ENCODE data around the gene RAI2.
A peak's percentile ranks its signal among the peaks of the same experiment; 100 is the strongest.
"Not testable (repeated sequence)": the region's sequence is repeated elsewhere in the genome, so short reads cannot be mapped to it uniquely, and the experiment has no call there.

Gene RAI2

DNA sequence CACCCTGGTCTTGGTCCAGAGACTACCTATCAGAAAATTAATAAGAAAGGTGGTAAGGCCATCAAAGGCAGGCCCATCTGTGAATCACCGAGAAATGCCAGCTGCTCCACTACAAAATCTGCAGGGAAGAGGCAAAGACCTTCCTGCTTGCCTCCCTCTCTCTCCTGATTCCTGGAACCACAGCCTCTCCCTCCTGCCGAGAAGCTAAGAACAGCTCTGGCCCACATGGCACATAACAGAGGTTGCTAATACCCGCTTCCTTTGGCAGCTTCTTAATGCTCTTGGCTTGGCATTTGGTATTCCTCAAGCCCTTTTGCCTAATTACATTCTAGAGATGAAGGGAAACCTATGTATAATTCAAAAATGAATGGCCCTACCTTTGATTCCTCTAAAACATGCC is 32.9 kb downstream of the RAI2 start:
- DNase-seq, result no peak

DNA sequence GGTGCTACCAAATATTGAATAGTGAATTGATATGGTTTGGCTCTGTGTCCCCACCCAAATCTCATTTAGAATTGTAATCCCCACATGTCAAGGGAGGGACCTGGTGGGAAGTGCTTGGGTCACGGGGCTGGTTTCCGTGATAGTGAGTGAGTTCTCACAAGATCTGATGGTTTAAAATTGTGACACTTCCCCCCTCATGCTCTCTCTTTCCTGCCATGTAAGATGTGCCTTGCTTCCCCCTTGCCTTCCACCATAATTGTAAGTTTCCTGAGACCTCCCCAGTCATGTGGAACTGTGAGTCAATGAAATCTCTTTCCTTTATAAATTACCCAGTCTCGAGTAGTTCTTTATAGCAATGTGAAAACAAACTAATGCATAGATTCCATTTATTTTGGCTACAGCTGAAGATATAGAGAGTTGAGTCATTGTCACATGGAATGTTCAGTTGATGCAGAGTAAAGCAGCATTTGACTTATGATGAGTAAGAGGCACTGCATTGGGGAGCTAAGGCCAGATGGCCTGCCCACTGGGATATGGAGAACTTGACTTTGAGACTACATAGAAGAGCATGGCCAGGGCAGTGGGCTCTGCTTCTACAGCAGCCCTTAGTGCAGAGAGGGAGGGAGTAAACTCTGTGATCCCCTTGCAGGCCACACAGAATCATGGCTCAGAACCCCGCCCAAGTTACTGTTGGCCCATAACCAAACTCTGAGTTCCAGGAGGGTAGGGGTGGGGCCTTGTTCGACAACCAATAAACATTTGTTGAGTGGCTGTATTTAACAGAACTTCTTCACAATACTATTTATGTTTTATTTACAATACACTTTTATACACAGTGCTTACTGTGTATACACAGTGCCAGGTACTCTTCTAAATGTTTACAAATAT is 34.2 kb downstream of the RAI2 start:
- no peak for DNase-seq

- DNase-seq, result no peak
These were observed 36.1 kb downstream of the RAI2 start for GRCh38 chrX:17824980-17825379.

GRCh38 chrX:17822351-17822750 is 38.7 kb downstream of the RAI2 start:
- no peak for DNase-seq

GRCh38 chrX:17820100-17820499 is 41.0 kb downstream of the RAI2 start:
- DNase-seq, result peak; percentile 38

DNA sequence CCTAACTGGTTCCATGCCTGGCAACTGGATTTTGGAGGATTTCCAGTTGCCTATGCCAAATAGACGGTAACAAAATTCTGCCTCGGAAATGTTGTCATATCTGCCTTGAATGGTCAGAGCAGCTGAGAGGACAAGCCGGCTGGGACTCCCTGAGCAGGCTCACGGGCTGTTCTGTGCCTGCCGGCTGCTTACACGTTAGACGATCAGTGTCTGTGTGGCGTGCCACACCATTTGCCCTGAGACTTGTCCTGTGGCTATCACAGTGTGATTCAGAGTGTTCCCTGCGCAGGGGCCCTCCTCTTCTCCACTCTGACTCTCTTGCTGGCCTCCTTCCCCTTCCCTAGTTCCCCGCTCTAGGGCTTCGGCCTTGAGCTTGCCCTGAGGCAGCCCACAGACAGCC is 42.4 kb downstream of the RAI2 start:
- DNase-seq, result no peak

GRCh38 chrX:17817251-17817650 is 43.8 kb downstream of the RAI2 start:
- no peak for DNase-seq

GRCh38 chrX:17814557-17814956 is 46.5 kb downstream of the RAI2 start:
- DNase-seq, result no peak

DNA sequence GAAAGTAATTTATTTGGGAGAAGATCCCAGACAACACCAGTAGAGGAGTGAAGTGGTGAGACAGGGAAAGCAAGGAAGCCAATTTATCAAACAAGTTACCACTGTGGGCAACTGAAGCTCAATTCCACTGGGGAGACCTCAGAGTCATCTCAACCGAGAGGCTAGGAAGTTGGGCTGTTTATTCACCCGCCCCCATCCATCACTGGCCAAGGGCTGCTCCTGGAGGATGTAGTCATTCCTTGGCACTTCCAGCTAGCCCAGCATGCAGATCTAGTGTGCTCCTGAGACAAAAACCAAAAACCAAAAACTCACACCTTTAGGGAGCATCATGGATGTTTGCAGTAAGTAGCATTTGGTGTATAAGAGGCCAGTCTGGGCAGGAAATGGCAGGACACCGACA is 47.0 kb downstream of the RAI2 start:
- no peak for DNase-seq

GRCh38 chrX:17813277-17813676 is 47.8 kb downstream of the RAI2 start:
- no peak for DNase-seq

- no peak for DNase-seq
These were observed 48.3 kb downstream of the RAI2 start for GRCh38 chrX:17812763-17813162.

GRCh38 chrX:17809984-17810383 is 51.1 kb downstream of the RAI2 start:
- DNase-seq, result no peak

DNA sequence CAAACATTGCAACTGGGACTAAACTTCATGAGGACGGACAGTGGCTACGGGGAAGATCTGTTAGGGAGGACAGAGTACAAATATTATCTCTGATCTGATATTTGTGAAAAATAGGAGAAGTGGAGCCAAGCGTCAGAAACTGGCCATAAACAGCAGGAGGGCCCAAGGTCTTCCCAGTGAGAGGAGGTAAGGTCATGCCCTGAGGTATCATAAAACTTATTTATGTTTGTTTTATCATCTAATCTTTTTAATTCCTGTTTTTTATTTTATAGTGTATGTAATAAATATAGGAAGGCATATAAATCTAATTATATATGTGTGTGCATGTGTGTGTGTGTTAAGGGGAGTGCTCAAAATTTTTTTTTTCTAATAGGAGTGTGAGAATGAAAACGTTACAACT is 51.8 kb downstream of the RAI2 start:
- no peak for DNase-seq

DNA sequence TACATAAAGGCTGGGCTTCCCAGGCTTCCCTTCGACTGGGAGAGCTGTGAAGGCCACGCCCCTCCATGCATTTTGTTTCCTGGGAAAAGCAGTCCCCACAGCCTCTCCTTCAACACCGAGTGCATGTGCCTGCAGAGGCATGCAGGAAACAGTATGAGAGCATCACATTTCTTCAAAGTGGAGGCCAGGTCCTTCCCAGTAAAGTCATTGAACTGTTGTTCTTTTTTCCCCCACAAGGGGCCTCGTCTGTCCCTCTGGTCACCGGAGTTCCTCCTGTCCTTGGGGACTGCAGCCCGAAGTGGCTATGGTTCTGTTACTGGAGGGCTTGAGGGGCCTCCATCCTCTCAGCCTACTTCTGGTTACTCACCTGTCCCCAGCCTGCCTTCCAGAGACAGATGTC is 56.0 kb downstream of the RAI2 start:
- no peak for DNase-seq

DNA sequence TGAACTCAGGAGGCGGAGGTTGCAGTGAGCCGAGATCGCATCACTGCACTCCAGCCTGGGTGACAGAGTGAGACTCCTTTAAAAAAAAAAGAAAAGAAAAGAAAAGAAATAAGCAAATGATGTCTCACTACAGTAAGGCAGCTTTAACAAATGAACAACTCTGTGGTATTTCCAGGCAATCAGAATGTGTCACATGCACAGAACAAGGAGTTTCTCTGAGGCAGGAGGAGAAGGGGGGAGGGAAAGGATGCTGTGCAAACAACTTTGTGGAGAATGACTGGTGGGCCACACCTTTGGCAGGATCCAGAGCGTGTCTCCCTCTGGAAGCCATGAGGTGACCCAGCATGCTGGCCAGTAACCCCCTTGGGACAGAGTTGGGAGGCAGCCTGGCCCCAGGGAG is 57.6 kb downstream of the RAI2 start:
- no peak for DNase-seq

DNA sequence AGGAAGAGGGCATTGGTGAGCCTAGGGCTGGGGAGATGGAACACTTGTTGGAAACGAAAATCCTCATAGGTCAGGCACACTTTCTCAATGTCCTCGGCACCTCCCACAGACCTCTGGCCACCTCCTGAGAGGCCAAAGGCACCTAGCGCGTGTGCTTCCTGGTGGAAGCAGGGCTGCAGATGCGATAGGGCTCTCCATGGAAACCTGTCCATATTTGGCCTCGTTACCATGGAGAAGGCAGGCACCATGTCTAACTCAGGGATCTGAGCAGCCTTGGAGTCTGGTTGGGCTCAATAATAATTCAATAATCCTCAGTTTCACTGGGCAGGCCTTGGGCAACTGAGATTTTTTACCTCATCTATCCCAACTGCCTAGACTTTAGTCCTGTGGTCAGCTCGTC is 58.3 kb downstream of the RAI2 start:
- no peak for DNase-seq

DNA sequence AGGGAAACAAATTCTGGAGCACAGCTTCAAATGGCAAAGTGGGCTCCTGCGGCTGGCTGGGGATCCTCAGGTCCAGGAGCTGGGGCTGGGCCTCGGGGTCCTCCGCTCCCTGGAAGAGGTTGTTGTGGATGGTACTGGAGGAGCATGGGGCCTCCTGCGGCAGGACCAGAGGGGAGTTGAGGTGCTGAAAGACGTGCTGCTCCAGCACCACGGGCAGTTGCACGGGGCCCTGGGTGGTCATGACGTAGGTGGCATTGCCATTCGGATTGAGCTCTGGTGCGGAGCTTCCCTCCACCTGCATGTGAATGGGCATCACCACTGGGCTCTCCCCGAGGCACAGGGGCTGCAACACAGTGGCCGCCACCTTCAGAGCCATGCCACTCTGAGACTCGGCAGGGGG is 59.7 kb downstream of the RAI2 start:
- DNase-seq, result no peak

DNA sequence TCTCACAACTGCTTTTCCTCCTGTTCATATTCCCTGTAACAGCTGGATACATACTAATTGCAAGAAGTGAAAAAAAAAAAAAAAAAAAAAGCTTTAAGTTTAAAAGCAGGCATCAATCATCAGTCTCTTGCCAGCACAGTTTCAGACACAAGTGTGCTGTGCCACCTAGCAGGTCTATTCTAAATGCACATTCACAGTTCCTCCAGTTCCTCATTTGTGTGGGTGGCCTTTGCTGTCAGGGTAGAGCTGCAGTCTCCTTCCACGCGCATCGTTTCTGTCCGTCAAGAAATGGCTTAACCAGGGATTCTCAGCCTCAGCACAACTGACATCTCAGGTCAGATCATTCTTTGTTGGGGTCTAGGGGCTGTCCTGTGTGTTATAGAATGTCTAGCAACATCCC is 62.2 kb downstream of the RAI2 start:
- no peak for DNase-seq

- no peak for DNase-seq
These were observed 68.3 kb downstream of the RAI2 start for GRCh38 chrX:17792826-17793225.

- DNase-seq, result no peak
These were observed 72.0 kb downstream of the RAI2 start for GRCh38 chrX:17788956-17789562.

DNA sequence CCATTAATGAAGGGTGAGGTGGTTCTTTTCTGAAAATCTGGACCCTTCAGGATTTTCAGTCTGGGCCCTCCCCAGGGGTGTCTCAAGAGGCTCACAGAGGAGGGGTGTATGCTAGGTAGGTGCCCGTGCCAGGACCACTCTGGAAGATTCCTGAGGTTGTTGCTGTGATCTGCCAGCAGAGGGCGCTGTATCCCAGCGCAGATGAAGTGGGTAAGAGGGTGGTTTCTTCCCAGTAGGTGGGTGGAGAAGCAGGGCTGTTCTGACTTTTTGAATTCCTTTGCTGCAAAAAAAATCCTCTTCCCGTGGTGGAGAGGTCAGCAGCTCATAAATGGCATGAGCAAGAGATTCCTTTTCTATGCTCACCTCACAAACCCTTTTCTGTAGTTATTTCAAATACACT is 72.7 kb downstream of the RAI2 start:
- no peak for DNase-seq

DNA sequence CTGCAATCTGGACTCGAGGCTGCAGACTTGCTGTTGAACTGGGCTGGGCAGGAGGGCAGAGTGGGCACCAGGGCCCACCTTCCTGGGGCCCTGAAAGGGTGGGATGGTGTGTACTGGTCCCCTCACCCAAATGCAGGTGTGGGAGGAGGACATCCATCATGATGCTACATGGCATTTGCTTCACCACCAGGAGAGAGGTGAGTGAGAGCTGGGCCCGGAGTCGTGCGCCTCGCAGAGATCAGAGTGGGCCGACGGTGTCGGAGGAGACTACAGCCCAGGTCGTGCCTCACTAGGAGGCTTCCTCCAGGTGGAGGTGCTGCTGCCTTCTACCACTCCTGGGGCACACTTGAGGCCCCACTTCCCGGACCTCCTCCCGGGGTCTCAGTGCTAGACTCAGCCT is 73.5 kb downstream of the RAI2 start:
- no peak for DNase-seq

DNA sequence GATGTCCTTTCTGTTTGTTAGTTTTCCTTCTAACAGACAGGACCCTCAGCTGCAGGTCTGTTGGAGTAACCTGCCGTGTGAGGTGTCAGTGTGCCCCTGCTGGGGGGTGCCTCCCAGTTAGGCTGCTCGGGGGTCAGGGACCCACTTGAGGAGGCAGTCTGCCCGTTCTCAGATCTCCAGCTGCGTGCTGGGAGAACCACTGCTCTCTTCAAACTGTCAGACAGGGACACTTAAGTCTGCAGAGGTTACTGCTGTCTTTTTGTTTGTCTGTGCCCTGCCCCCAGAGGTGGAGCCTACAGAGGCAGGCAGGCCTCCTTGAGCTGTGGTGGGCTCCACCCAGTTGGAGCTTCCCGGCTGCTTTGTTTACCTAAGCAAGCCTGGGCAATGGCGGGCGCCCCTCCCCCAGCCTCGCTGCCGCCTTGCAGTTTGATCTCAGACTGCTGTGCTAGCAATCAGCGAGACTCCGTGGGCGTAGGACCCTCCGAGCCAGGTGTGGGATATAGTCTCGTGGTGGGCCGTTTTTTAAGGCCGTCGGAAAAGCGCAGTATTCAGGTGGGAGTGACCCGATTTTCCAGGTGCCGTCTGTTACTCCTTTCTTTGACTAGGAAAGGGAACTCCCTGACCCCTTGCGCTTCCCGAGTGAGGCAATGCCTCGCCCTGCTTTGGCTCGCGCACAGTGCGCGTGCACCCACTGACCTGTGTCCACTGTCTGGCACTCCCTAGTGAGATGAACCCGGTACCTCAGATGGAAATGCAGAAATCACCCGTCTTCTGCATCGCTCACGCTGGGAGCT is 74.3 kb downstream of the RAI2 start:
- DNase-seq, result not testable (repeated sequence)

- DNase-seq, result no peak
These were observed 81.7 kb downstream of the RAI2 start for GRCh38 chrX:17779434-17779833.
